RWPE2 (cell line): ENCODE data around the gene TRIO.

Experiments used
- ATAC-seq: fragments of 200-7000 bp; cut with Tn5 transposase; 3 replicates; pipeline ENCODE4 v1.9.1; 2021; ENCODE audit warnings: low read depth
- DNase-seq: peaks from one replicate; pipeline ENCODE4 v3.0.0-alpha.2; 2020; ENCODE audit warnings: low spot score
- H3K27ac ChIP-seq: fragments of 450-650 bp; 2 replicates; pipeline ENCODE4 v1.5.1; 2017; ENCODE audit warnings: mild to moderate bottlenecking; ENCODE audit not compliant: poor library complexity, severe bottlenecking
- H3K27me3 ChIP-seq: fragments of 250-450 bp; sonication (Bioruptor Pico); 2 replicates; pipeline ENCODE4 v1.5.1; 2021; ENCODE audit warnings: mild to moderate bottlenecking, moderate library complexity; ENCODE audit not compliant: insufficient read depth, poor library complexity, severe bottlenecking
- H3K36me3 ChIP-seq: fragments of 250-450 bp; sonication (Bioruptor Pico); 2 replicates; pipeline ENCODE4 v1.5.1; 2020; ENCODE audit warnings: low read depth, mild to moderate bottlenecking, moderate library complexity
- H3K4me1 ChIP-seq: fragments of 250-450 bp; sonication (Bioruptor Pico); 2 replicates; pipeline ENCODE4 v1.5.1; 2021; ENCODE audit warnings: mild to moderate bottlenecking, moderate library complexity; ENCODE audit not compliant: insufficient read depth, poor library complexity, severe bottlenecking
- H3K4me3 ChIP-seq: fragments of 250-450 bp; sonication (Bioruptor Pico); 2 replicates; pipeline ENCODE4 v1.5.1; 2021; ENCODE audit warnings: mild to moderate bottlenecking, moderate library complexity; ENCODE audit not compliant: severe bottlenecking
- H3K9me3 ChIP-seq: fragments of 250-450 bp; sonication (Bioruptor Pico); 2 replicates; pipeline ENCODE4 v1.5.1; 2021; ENCODE audit warnings: mild to moderate bottlenecking, moderate library complexity; ENCODE audit not compliant: severe bottlenecking
- TF ChIP-seq, protein P1 (sequence below): fragments of 450-650 bp; IDR thresholded peaks from one replicate; pipeline ENCODE4 v1.5.1; 2017; ENCODE audit warnings: mild to moderate bottlenecking, moderate library complexity; ENCODE audit not compliant: poor library complexity, severe bottlenecking

The TRIO gene

DNA sequence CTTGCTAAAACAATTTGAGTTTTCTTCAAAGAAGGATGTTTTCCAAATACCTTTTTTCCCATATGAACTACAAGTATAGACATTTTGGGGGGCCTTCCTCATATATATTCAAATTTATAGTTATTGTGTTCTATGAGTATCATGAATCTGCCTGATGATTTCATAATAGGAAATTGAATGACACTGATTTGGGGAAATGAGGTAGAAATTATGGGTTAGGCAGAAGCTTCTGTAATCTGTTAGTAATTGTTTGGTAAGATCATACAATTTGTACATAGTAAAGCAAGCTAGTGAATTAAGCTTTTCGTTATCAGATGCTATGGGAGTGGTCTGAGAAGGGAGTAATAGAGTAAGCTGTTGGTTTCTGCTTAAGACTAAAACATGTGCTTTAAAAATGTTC is 98.0 kb downstream of the TRIO start:
- no peak overlapping the region for H3K4me3 ChIP-seq
- TF ChIP-seq, protein P1, sequence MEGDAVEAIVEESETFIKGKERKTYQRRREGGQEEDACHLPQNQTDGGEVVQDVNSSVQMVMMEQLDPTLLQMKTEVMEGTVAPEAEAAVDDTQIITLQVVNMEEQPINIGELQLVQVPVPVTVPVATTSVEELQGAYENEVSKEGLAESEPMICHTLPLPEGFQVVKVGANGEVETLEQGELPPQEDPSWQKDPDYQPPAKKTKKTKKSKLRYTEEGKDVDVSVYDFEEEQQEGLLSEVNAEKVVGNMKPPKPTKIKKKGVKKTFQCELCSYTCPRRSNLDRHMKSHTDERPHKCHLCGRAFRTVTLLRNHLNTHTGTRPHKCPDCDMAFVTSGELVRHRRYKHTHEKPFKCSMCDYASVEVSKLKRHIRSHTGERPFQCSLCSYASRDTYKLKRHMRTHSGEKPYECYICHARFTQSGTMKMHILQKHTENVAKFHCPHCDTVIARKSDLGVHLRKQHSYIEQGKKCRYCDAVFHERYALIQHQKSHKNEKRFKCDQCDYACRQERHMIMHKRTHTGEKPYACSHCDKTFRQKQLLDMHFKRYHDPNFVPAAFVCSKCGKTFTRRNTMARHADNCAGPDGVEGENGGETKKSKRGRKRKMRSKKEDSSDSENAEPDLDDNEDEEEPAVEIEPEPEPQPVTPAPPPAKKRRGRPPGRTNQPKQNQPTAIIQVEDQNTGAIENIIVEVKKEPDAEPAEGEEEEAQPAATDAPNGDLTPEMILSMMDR: no peak
- ATAC-seq (no peak), DNase-seq (no peak)
- no peaks in the 10 kb centered on the region for H3K36me3 ChIP-seq
- no peaks in the 10 kb centered on the region for H3K9me3 ChIP-seq
- H3K4me1 ChIP-seq: peaks cover 25% of the 10 kb centered on the region
- H3K27me3 ChIP-seq: no peaks in the 10 kb centered on the region
- peak overlapping the region; percentile 25 for H3K27ac ChIP-seq

DNA sequence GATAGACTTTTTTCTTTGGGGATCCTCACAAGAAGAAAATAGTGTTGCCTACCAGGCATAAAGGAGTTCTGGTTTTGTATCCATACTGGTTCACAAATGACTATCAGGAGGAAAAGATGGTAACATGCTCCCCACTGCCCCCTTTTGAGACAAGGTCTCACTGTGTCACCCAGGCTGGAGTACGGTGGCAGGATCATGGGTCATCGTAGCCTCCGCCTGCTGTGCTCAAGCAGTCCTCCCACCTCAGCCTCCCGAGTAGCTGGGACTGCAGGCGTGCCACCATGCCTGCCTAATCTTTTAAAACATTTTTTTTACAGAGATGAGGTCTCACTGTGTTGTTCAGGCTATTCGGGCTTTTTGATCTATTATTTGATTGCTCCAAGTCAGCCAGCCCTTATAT is 99.3 kb downstream of the TRIO start:
- no peak overlapping the region for H3K4me3 ChIP-seq
- DNase-seq: no peak
- no peak overlapping the region for H3K27ac ChIP-seq
- H3K27me3 ChIP-seq: no peaks in the 10 kb centered on the region
- H3K4me1 ChIP-seq: peaks cover 18% of the 10 kb centered on the region
- no peak for ATAC-seq
- TF ChIP-seq, protein P1: no peak
- H3K36me3 ChIP-seq: 0 out of 2 replicates have a peak, but pooled peaks cover 2% of the 10 kb centered on the region
- H3K9me3 ChIP-seq: no peaks in the 10 kb centered on the region

DNA sequence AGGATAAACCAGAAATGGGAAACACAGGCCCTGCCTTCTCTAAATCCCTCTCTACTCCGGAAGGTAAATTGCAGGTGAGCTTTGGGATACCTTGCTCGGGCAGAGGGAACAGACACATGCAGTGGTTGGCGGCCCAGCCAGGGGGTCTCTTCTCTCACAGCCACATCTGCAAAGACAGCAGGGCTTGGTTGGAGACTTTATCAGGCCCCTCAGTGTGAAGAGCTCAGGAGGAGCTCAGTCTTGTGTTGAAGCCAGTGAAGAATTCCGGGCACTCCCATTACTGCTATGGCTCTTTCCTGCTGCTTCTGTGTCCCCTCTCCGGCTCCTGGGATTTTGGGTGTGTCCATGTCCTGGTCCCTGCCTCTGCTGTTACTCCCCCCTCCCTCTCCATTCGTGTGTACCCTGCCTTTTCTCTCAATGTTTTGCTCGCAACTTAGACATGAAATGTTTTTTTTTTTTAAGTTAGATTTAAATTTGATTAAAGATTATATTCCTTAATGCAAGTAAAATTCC is 99.8 kb downstream of the TRIO start:
- Histone ChIP-seq H3K36me3 (0 out of 2 replicates have a peak, but pooled peaks cover 3% of the 10 kb centered on the region), H3K27ac (no peak overlapping the region), H3K27me3 (no peaks in the 10 kb centered on the region), H3K4me3 (no peak overlapping the region), H3K9me3 (no peaks in the 10 kb centered on the region), H3K4me1 (peaks cover 14% of the 10 kb centered on the region)
- DNase-seq: no peak
- no peak for ATAC-seq
- TF ChIP-seq, protein P1: no peak

DNA sequence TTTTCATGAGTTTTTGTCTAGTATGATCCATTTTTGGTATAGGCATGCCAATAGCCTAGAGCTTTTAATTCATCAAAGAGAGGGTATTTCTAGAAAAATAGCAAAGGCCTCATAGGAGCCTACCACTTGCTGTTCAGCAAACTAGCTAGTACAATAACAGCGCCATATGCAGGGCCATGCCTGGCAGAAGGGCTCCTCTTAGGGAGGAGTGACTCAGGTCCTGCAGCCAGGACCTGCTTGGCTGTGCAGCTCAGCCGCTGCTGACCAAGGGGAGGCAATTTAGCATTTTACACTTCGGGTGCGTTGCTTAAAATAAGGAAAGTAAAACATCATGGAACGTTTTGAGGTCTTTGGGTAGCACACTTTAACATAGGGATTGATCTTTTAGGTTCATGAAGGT is 100.6 kb downstream of the TRIO start:
- no peaks in the 10 kb centered on the region for H3K9me3 ChIP-seq
- peaks cover 14% of the 10 kb centered on the region for H3K4me1 ChIP-seq
- ATAC-seq (no peak), DNase-seq (no peak)
- H3K27ac ChIP-seq: no peak overlapping the region
- TF ChIP-seq, protein P1: no peak
- H3K36me3 ChIP-seq: 0 out of 2 replicates have a peak, but pooled peaks cover 3% of the 10 kb centered on the region
- no peak overlapping the region for H3K4me3 ChIP-seq
- no peaks in the 10 kb centered on the region for H3K27me3 ChIP-seq

DNA sequence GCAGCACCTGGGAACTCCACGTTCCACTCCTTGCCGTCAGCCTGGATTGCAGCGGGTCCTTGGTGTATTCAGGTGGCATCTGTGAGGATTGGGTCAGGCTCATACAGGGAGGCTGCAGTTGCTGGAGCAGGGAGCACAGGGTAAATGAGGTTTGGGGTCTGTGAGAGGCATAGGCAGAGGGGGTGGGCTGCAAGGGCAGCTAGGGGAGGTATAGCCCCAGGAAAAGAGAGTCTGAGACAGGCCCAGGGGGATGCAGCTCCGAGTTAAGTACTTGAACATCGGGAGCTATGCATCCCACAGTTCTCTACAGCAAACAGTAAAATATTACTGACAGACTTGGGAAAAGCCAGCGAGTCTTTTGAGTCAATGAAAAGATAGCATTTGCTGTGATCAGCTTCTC is 101.6 kb downstream of the TRIO start:
- Histone ChIP-seq H3K27ac (no peak overlapping the region), H3K4me1 (peaks cover 14% of the 10 kb centered on the region), H3K36me3 (0 out of 2 replicates have a peak, but pooled peaks cover 3% of the 10 kb centered on the region), H3K27me3 (no peaks in the 10 kb centered on the region), H3K4me3 (no peak overlapping the region), H3K9me3 (no peaks in the 10 kb centered on the region)
- no peak for ATAC-seq
- TF ChIP-seq, protein P1: no peak
- DNase-seq: no peak
